Measurements from ENCODE around the gene CRADD. TPM values are rescaled to one million over a fixed set of nuclear protein-coding genes. Genes with fewer than 3 reads are reported as not detected.
"Not testable (repeated sequence)": the region's sequence is repeated elsewhere in the genome, so short reads cannot be mapped to it uniquely, and the experiment has no call there.

CRADD gene
- total RNA-seq, 1 experiment from 2014 or later = 48.6 TPM

DNA sequence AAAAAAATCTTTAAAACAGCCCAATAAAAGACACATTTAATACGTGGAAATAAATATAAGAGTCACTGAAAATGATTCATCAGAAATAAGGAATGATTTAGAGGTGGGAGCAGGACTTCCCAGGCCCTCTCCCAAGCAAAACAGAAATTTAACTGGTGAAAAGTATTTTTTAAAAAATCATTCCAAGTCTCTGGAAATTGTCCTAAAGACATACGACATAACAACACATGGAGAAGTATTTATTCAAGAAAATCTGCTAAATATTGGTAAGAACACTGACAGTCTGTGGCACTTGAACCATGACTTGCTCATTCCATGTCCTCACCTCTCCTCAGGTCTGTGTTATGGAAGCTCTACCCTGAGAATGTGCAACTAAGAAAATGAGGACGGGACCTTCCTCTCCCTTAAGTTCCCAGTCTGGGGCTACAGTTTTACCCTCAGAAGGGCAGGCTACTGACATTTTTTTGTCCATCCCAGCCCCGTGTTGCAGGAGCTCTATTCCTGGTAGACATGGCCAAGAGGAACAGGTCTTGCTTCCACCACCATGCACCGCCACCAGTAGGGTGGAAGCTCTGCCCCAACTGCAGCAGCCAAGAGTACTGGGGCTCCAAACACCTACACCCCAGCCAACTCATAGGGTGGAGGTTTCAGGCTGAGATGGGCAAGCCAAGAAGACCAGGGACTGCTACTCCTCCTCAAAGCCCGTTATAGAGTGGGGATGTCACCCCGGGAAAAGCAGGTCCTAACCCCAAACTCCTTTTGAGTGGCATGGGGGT, 193.0 kb downstream of the CRADD start:
- no peak for DNase-seq (ENCODE audit: low read depth)

DNA sequence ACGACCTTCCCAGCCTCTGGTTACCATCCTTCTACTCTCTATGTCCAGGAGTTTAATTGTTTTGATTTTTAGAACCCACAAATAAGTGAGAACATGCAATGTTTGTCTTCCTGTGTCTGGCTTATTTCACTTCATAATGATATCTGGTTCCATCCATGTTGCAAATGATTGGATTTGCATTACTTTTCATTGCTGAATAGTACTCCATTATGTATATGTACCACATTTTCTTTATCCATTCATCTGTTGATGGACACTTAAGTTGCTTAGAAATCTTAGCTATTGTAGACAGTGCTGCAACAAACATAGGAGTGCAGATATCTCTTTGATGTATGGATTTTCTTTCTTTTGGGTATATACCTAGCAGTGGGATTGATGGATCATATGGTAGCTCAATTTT, 194.4 kb downstream of the CRADD start:
- DNase-seq (ENCODE audit: low read depth) = not testable (repeated sequence)

DNA sequence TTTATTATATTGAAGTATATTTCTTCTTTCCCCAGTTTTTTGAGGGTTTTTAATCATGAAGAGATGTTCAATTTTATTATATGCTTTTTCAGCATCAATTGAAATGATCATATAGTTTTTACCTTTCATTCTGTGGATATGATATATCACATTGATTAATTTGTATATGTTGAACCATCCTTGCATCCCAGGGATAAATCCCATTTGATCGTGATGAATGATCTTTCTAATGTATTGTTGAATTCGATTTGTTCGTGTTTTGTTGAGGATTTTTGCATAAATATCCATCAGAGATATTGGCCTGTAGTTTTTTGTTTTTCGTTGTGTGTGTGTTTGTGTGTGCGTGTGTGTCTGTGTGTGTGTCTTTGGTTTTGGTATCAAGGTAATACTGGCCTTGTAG, 196.4 kb downstream of the CRADD start:
- DNase-seq (ENCODE audit: low read depth) = no peak

DNA sequence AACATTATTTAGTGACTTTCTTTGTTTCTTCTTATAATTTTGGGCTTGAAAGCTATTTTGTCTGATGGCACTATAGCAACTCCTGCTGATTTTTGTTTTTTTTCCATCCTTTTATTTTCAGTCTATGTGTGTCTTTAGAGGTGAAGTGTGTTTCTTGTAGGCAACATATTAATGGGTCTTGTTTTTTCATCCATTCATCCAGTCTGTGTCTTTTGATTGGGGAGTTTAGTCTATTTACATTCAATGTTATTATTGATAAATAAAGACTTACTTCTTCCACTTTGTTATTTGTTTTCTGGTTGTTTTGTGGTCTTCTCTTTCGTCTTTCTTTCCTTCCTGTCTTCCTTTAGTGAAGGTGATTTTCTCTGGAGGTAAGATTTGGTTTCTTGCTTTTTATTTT, 198.0 kb downstream of the CRADD start:
- no peak for DNase-seq (ENCODE audit: low read depth)

DNA sequence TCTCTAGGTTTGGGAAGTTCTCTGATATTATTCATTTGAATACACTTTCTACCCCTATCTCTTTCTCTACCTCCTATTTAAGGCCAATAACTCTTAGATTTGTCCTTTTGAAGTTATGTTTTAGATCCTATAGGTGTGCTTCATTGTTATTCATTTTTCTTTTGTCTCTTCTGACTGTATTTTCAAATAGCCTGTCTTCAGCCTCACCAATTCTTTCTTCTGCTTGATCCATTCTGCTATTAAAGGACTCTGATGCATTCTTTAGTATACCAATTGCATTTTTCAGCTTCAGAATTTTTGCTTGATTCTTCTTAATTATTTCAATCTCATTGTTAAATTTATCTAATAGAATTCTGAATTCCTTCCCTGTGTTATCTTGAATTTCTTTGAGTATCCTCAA, 199.2 kb downstream of the CRADD start:
- no peak for DNase-seq (ENCODE audit: low read depth)

DNA sequence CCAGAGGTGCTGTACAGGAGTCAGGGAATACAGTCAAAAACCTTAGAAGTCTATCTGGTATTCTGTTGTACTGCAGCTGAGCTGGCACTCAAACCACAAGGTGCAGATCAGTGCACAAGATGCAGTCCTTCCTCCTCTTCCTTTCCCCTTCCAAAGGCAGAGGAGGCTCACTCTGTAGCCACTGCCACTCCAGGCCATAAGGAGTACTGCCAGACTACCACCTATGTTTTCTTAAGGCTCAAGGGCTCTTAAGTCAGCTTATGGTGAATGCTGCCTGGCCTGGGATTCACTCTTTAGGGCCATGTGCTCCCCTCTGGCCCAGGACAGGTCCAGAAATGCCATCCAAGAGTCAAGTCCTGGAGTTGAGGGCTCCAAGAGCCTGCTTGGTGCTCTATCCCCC, 200.3 kb downstream of the CRADD start:
- DNase-seq (ENCODE audit: low read depth) = no peak

DNA sequence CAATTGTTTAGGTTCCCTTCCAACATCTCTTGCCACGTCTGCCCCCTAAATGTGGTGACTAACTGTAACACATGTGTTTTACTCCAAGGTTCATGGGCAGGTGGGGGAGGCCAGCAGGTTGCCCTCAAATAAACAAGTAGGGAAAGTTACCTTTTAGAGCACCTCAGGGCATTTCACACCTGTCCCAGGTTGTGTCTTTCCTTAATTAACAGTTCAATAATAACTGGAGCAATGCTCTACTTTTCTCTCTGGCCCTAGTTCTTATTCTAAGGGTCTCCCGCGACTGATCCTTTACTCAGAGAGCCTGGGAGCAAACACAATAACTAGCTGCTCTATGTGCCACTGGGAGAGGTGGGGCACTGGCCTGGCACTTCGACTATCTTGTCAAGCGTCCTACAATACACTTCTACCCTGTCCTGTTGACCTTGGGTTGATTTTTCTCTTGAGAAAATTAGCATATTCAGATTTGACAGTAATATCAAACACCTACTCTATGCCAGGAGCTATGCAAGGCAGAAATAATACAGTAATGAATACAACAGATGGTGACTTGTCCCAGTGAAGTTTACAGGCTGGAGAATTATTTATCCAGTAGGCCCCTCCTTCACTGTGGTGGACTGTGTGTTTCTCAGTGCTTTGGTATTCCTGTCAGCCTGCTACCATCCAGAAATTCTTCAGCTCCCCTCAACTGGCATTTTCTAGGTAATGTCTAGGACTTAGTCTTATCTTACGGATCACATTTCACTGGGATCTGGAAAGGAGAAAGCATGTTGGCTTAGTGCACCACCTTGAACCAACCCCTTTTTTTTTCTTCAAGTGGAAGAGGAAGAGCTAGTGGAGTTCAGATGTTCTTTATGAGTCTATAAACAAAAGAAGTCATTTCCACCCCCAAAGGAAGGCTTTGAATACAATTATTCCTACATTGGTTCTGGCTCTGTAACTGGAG, 202.6 kb downstream of the CRADD start:
- DNase-seq (ENCODE audit: low read depth) = peak; percentile 94

DNA sequence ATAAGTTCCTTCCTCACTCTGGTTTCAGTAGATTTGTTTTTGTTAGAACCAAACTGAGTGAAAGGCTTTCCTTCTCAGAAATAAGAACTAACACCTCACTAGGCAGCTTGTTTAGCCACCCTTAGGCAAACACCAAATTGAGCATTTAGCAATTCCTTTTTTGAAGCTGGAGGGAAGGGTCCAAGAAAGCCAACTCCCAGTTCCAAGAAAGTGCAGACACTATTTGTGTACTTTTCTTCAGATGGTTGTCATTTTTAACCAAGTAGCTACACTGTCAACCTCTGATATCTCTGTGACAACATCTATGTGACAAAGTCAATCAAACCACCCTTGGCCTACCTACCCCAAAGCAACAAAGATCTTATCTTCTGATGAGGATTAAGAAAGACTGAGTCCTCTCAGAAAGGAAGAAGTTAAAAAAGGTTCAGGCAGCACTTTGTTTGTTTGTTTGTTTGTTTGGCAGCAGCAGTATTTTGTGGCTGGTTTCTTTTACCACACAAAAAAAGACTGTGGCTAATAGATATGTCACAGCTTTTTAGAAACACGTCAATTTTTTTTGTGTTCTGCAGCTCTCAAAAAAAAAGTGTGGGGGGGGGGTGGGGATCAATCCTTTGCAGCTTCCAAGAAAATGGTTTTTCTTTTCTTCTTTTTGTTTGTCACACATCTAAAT, 203.8 kb downstream of the CRADD start:
- DNase-seq (ENCODE audit: low read depth) = no peak

DNA sequence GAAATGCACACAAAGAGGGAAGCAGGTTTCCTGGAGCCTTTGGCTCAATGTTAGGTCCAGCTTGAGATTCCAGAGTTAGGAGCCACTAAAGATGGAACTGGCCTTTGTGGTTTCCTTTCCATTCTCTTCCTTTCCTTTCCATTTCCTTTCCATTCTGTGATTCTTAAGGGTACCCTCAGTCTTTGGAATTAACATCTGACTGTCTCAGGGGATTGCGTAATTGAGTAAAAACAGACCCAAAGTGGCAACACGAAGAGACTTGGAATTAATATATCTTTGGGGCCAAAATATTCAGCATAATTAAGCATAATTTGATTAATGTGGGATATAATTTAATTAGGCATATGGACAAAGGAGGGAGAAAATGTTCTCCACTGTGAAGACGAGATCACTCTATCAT, 205.6 kb downstream of the CRADD start:
- DNase-seq (ENCODE audit: low read depth) = no peak

DNA sequence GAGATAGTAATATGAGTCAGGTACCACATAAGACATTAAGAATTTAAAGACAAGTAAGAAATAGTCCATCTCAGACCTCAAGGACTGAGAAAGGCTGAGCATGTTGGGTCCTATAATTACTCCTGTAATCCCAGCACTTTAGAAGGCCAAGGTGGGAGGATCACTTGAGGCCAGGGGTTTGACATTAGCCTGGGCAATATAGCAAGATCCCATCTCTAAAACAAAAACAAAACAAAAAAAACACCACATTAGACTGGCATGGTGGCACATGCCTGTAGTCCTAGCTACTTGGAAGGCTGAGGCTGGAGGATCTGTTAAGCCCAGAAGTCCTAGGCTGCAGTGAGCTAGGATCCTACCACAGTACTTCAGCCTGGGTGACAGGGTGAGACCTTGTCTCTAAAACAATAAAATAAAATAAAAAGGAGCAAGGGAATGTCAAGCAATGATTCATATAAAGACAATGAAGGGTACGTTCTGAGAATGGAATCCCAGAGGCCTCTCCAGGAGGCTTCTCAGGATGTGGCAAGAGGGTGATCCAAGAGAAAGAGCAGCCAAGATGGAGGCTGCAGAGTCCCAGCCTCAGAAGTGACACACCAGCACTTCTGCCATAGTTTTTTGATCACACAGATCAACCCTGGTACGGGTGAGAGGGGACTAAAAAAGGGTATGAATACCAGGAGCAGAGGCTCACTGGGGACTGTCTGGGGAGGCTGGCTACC, 206.4 kb downstream of the CRADD start:
- peak; percentile 88 for DNase-seq (ENCODE audit: low read depth)

DNA sequence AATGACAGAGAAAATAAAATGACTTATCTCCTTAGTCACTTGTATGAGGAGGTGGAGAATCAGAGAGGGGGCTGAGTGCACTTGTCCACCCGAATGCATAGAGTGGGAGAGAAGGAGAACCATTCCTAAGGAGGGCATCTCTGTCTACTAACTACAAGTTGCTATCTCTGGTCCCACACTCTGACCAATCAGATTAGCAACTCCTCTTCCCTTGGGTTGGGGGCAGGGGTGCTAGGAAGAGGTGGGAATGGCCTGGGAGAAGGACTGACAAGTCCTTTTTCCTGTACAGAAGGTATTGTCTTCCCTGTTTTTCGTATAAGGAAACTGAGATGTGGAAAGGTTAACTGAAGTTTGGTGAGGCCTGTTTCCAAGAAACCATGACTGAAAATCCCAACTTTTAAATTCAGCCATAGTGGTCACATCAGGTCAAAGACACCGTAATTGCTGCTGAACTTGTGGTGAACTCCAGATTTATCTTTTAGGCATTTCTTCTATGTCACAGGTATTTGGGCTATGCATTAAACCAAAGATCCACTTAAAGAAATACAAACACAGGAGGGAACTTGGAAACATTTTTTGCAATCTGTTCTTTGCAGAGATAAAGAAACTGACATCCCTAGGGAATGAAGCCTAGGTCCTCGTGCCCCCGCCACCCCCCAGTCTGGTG, 207.8 kb downstream of the CRADD start:
- no peak for DNase-seq (ENCODE audit: low read depth)

DNA sequence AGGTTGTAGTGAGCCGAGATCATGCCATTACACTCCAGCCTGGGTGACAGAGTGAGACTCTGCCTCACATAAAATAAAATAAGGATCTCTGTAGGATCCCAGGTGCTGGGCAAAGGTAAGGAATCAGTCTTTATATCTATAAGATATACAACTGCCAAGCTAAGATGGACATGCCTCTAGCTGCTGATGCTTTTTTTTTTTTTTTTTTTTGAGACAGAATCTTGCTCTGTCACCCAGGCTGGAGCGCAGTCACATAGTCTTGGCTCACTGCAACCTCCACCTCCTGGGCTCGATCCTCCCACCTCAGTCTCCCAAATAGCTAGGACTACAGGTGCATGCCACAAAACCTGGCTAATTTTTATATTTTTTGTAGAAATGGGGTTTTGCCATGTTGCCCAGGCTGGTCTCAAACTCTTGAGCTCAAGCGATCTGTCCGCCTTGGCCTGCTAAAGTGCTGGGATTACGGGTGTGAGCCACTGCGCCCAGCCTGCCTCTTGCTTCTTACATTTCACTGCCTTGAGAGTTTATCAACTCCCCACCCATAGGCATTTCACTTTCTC, 208.9 kb downstream of the CRADD start:
- not testable (repeated sequence) for DNase-seq (ENCODE audit: low read depth)

DNA sequence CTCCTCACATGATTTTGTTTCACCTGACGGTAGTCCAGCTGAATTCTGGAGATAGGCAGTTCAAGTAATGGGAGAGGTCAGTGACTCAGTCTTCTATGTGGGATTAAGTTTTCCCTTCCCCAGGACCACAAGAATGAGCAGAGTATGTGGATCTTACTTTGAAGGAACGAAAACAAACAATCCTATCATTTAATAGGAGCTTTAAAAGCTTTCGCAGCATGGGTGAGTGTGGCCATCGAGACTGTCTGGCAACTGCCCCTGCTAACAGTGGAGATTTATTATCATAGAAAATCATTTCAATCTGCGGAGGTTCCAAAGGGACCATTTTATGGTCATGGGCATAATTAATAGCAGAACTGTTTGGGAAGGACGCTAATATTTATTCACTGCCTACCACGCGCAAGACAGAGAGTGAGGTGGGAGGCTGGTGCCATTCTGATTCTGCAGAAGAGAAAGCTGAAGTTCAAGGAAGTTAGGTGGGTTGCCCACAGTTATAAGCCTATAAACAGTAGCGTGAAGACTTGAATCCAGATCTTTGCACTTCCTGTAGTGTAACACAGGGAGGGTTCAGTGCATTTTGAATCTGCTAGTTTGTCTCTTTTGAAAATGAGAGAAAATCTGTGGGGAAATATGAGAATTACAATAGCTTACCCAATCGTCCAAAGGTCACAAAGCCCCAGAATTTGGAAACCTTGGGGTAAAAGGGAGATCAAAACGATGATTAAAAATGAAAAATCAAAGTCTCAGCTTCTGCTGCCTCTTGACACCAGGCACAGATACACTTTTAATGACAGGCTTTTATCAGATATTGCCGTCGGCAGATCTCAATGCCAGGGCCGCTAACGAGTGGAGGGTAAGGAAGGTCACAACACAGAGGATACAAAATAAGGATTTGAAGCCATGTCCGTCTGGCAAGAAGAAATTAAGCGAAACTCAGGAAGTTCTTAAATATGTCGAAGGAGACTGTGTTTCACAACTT, 209.6 kb downstream of the CRADD start:
- DNase-seq (ENCODE audit: low read depth) = peak; percentile 94

DNA sequence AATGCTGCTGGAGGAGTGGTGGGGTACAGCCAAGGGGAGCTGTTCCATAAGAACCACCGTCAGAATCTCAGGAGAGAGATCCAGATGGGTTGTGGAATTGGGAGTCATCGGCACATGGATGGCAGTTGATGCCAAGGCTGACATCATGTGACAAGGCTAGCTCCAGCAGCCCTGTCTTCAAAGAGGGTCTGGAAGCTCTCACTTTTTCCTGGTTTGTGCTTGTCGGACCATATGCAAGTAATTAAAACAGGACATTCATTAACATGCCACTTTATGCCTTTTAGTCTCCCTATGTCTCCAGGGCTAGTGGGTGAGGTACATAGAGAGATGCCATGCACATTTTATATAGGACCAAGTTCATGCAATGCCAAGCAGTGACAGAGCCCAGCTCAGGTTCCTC, 211.8 kb downstream of the CRADD start:
- no peak for DNase-seq (ENCODE audit: low read depth)

DNA sequence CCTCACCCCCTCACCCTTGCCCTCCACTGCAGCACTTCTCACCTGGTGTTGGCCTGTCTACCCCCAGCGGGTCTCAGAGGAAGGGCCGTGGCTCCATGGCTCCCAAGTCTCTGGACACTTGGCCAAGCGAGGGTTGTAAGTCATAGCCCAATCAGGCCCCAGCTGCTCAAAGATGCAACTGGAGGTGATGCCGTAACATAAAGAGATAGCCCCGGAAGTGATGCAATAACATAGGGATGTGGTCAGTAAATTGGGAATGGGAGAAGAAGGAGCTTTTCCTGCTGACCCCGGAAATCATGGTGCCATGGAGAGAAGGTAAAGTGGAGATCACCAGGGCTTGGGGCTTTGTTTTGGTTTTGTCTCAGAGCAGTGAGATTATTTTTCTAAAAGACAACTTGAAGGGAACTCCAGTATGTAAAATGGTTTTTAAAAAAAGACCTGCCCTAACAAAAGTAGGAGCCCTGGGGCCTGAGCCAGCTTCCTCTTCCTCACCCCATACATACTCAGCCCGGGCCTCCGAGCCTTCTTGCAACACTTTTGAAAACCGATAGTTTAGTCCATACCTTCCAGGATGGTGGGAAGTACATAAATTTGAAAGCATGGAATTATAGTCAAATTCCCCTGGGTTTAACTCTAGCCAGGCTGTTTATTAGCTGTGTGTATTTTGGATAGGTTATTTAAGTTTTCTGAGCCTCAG, 212.5 kb downstream of the CRADD start:
- no peak for DNase-seq (ENCODE audit: low read depth)

DNA sequence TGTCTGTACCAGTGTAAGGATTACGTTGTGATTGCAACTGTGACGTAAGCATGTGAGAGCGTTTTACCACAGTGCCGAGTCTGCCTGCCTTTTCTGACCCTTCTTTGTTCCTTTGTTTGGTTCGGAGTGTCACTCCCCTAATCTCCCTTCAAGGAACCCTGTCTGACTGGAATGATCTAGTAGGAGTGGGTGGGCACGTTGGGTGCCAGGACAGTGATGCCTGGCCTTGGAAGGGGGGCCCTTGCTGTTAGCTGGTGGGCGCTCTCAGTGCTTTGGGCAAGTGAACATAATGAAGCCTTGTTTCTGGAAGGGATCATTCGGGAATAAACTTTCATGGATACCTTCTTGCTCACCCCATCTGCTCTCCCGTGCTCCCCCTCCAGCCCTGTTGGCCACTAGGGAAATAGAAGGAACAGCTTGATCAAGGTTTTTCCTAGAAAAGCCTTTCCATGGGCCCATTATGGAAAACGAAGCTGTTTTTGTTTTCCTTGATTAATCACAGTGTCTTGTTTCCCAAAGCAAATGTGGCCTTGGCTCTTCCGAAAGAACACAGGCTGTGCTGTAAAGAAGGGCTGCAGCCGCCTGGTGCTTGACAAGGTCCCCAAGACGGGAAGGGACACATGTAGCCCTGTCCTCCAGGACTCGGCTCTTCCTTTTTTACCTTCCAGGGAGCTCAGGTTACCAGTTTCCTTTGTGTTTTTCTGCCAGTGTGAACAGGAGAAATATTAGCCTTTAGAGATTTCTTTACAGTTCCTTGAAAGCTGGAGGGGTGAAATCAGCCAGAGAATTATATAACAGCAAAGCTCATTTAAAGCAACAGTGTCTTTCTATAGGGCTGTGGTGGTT, 215.5 kb downstream of the CRADD start:
- DNase-seq (ENCODE audit: low read depth) = no peak

DNA sequence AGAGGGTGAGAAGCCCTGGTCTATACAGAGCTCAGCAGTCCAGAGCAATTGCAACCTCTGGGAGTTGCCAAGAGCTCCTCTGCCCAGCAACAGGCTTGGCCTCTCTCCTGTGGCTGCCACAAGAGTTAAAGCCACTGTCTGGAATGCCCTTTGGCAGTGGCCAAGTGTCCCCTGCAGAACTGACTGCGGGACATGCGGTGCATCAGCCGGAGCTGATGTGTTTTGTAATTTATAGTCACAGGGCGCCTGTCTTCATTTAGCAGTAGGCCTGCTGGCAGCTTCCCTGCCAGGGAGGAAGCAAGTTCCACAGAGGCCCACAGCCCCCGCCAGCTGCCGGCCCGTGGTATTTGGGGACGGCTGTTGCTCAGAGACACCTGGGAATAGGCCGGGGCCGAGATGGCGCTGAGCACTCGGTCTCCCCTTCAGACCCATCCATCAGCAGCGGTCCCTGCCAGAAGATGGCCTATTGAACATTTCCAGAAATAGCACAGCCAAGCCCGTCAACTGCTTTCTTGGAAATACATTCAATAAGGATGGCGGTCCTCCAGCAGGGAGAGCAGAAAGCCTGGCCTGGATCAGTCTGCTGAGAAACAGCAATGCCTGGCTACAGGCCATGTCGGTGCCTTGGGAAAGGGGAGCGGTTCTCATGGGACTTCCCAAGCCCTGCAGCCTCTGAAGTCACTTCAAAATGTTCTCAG, 217.4 kb downstream of the CRADD start:
- peak; percentile 57 for DNase-seq (ENCODE audit: low read depth)
